GM19025 (cell line): ENCODE data around the gene CFI.

ENCODE experiments used
- ATAC-seq: cut with Tn5 transposase; IDR thresholded peaks from one replicate; pipeline ENCODE4 v1.9.1; 2021; ENCODE audit warnings: mild to moderate bottlenecking, low read depth, moderate library complexity; ENCODE audit not compliant: unreplicated experiment

CFI gene

DNA sequence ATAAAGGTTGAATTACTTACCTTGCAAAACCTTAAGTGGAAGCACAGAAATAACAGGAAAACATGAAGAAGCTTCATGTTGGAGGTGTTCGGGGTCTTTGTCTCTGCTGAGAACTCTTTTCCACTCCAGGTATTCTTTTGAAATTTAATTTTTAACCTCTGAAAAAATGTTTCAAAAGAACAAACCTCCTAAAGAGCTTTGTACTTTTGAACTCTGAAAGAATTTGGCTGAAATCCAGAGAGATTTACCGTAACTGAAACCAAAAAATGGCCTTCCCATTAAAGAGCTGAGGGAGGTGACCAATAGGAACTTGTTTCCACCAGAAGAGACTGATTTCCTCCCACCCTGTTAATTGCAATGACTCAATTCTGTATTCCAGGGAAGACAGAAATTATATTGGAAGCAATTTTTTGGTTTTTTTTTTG, at the start of gene CFI:
Gene CFI, minus strand, starts transcription at position 105 of the 425 bp plus-strand sequence. Its CDS starts 28 bp downstream, at position 77.
- ATAC-seq, result no peak

DNA sequence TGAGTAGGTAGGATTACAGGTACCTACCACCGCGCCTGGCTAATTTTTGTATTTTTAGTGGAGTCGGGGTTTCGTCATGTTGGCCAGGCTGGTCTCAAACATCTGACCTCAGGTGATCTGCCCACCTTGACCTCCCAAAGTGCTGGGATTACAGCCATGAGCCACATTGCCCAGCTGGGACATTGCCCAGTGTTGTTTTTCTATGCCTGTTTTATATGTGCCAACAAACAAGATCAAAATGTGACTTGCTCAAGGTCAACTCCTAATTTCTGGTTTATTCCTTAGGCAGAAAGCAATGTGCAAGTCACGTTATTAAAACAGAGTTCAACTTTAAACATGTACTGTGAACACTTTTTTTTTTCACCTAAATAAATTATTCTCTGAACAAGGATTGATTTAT, 48.8 kb upstream of the CFI start:
- ATAC-seq, result no peak

DNA sequence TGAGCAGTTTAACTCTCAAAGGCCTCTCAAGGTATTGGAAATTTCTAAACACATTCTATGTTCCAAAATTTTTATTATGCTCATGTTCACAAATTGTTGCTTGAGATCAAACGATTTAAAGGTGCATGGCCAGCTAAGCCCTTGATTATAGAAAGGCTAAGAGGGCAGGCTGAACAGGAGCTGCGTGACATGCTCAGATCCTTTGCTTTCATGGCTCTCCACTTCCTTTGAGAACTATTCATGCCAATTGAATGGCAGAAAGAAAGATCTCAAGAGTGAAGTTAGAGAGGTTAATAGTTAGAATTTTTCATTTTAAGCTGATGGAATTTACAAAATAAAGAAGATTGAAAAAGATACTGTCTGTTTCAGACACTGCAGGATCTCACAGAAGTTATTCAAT, 46.7 kb upstream of the CFI start:
- no peak for ATAC-seq

DNA sequence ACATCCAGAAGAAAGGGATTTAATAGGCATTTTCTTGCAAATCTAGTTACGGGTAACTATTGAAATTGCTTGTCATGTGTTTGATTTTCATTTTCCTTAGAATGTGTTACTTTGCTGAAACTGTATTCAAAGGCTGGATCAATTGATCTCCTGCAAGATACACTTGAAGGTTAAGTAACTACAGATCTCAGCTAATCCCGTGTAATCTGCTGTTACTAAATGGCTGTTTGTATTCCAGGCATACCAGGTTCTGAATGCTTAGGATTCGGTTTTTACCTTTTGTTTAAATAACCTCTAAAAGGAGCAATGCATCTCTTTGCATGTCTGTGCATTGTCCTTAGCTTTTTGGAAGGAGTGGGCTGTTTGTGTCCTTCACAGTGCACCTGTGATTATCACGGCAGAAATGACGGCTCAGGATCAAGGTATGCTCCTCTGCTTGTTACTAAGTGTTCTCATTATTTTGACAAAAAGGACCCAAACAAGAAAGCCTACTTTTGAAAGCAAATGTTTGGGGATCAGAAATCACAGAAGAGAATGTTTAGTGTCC, 46.2 kb upstream of the CFI start, which contains the start of gene LRIT3:
Gene LRIT3, plus strand, starts transcription at position 212 of the 547 bp plus-strand sequence. Its CDS starts 95 bp downstream, at position 307.
- no peak for ATAC-seq

DNA sequence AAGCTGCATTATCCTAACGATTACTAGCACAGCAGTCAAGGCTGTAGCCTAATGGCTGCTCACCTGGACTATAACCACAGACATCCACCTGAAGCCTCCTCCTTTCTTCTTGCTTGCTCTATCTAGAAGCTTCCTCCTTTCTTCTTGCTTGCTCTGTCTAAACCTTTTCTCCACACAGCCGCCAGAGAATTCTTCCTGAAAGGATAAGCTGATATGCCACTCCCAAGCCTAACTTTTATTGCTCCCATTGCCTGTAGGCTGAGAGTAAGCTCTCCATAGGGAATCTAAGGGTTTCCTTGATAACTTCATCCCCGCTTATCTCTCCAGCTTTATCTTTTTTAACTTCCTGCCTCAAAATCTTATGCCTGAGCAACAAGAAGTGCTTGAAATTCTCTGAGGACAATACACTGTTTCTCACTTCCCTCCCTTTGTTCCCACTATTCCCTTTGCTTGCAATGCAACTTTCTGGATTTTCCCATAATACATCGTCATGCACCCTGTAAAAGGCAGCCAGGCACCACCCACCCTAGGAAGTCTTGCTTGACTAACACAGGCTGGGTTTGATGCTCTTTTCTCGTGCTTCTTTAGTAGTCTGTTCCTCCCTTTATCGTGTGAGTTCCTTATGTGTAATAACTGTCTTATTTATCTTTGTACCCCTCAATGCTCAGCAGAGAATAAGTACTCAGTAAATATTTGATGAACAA, 44.7 kb upstream of the CFI start:
- no peak for ATAC-seq

DNA sequence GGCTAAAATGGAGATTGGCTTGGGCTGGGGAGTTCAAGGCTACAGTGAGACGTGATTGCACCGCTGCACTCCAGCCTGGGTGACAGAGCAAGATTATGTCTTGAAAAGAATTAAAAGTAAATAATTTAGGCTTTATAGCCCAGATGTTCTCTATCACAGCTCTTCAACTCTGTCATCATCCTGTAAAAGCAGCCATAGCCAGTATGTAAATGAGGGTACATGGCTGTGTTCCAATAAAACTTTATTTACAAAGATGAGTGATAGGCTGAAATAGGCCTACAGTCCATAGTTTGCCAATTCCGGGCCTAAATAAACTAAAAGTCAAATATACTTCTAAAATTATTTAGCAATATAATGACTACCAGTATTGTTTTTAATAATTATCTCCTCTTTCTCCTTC, 35.2 kb upstream of the CFI start:
- ATAC-seq, result no peak

DNA sequence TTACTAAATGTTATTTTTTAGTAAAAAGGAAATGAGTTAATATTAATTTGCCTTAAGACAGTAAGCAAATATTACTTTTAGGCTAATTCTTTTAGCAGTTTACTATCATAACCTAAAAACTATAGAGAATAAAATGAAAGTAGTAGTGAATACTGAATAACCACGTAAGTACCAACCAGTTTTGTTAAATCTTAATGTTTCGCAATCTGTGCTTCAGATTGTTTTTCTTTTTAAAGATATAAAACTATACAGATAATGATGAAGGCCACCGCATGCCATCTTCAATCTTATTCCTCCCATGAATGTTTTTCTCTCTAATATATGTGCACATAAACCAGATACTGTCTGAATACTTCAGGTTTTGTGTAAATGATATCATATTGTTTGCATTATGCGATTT, 32.0 kb upstream of the CFI start:
- ATAC-seq, result no peak

DNA sequence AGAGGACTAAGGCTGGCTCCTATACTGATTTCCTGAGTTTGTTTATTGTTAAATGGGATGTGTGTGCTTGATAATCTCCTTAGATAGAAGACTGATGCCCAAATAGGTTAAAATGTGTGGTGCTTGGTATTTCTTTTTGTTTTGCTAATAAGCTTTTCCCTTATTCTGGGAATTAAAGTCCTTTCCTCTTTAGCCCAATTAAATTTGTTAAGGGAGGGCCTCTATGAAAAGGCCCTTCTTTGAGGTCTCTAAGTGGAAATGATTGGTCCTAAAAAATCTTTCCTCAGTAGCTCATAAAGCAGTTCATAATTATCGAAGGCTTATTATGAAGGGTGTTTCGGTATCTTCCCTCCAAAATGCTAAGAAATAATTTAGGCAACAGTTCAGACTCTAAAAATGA, 25.9 kb upstream of the CFI start, which contains the start of gene RRH:
Gene RRH, plus strand, starts transcription at position 301 of the 400 bp plus-strand sequence. Its CDS starts 56 bp downstream, at position 357.
- no peak for ATAC-seq

DNA sequence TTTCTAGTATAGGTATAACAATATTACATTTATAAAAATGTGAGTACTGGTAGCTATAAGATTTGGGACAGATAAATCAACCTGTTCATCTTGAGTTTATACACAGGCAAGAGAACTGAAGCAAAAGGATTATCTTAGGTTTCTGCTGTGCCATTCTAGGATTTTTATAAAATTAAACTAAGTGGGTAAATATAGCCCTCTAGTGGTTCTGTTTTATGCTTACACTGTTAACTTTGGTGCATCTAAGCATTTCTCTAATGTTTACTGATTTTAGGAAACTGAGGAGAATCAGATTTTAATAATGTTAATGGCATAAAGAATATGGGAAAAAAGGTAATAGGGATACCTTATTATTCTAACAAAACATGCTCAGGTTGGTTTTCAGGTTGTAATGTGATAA, 24.9 kb upstream of the CFI start:
- no peak for ATAC-seq

DNA sequence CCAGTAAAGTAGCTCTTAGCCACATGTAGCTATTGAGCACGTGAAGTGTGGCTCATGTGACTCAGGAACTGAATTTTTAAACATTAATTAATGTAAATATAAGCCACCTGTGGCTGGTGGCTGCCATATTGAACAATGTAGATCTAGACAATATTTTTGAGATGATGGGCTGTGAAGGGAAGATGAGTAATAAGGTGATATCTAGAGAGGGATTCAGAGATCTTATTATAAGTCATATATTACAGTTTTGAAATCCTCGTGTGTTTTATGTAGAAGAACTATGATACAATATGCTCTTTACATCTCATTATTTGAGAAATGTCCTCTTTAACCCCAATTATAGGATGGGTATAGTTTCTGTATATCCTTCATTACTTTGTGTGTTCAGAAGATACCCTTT, 19.4 kb upstream of the CFI start:
- no peak for ATAC-seq

DNA sequence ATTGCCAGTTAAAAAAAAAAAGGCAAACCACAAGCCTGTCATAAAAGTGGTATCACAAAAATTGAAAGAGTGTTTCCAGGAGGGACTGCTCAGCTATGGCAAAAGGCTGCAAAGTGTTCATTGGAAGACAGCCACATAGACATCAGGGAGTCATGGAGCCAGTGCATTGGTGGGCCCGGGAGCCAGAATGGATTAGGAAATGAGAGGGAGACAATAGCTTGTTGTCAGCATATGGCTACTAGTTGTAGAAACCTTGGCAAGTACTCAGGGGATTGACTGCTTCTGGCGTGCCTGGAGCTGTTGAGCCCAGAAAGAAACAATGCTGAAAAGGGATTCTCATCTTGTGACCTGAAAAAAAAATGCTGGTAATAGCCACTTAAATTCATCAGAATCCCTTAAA, 18.8 kb upstream of the CFI start:
- ATAC-seq, result no peak

DNA sequence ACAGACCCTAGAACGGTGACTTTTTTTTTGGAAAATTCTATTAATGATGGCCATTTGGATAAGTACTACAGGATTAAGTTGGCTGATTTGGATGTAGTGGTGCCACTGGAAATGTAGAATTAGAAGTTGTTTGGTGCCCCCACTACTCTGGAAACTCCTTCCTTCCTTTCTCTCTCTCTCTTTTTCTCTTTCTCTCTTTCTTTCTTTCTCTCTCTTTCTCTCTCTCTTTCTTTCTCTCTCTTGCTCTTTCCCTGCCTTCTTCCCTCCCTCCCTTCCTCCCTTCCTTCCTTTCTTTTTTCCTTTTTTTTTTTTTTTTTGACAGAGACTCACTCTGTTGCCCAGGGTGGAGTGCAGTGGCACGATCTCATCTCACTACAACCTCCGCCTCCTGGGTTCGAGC, 16.5 kb upstream of the CFI start:
- ATAC-seq, result no peak

DNA sequence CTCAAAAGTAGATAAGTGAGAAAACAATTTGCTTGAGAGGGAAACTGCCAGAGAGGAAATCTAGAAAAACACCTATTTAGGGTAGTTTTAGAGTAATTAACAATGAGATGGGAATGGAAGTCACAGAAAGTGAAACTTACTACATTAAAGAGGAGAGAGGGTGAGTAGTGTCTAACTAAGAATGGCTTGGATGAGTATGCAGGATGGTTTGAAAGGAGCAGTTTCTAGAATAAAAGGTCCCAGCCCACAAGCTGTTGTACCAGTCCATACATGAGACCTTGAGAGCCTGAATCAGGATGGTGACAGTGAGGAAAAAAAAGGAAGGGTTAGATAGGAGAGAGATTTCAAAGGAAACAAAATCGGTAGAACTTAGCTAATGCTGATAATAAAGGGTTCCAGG, 15.1 kb upstream of the CFI start:
- no peak for ATAC-seq

DNA sequence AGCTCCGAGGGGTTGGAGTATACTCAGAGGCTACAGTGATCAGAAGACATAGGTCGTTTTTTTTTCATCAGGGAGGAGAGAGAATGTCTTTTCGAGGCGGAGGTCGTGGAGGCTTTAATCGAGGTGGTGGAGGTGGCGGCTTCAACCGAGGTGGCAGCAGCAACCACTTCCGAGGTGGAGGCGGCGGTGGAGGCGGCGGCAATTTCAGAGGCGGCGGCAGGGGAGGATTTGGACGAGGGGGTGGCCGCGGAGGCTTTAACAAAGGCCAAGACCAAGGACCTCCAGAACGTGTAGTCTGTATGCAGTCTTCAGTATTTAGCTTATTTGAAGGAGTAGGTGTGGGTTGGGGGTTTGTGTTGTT, 14.3 kb upstream of the CFI start:
- ATAC-seq, result no peak

DNA sequence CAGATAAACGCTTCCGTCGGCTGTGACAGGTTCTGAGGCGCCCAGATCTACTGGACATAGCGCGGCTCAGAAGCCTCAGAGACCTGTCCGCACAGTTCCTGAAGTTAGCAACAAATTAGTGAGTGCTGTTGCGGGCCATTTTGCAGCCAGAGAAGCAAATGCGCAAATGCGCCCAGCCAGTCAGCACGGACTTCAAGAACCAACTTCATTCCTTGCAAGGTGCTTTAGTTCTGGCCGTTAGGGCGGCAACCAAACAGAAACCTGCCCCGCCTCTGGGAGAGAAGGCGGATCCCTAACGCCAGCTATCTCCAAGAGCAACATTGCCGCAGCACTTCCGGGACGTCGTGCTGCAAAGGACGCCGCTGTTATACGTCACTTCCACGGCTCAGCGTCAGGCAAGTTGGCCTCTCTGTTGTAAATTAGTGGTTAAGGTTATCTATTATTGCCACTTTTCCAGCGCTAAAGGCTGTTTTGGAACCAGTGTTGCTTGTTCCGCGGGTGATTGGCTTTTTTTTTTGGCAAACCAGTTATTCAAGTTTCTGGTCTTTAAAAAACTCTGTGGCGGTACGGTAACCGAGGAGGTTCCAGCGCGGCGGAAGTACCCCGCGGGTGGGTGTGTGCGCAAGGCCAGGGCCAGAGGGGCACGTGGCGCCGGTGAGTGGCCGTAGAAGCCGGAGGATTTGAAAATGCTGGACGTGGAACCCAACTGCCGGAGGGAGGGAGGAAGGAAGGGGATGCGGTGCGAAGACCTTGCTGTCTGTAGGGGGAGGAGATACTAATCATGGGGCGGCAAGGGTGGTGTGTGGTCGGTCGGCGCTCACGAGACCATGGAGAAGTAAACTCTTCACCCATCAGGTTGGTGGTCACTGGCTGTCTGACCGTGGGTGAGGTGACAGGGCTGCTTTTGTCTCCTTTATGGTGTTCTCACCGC, 13.6 kb upstream of the CFI start, which contains the start of gene GAR1:
Gene GAR1, plus strand, starts transcription at position 612 of the 931 bp plus-strand sequence. CDS start 403 bp downstream, outside the sequence.
- ATAC-seq, result peak; percentile 100

DNA sequence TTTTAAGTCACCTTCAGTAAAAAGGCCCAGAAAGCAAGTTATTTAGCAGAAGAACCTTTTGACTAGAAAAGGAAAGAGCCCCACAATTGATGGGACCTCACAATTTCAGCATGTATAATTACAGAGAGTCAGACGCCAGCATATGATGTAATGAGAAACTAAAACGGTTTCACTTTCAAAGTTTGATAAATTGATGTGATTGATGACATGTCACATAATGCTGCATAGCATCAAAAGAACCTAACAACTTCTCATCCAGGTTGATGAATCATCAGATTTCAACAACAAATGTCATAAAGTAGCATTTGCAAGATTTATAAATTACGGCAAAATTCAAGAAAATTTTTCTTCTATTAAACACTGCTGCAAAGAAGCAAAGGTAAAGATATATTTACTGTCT, 9.9 kb upstream of the CFI start:
- no peak for ATAC-seq

DNA sequence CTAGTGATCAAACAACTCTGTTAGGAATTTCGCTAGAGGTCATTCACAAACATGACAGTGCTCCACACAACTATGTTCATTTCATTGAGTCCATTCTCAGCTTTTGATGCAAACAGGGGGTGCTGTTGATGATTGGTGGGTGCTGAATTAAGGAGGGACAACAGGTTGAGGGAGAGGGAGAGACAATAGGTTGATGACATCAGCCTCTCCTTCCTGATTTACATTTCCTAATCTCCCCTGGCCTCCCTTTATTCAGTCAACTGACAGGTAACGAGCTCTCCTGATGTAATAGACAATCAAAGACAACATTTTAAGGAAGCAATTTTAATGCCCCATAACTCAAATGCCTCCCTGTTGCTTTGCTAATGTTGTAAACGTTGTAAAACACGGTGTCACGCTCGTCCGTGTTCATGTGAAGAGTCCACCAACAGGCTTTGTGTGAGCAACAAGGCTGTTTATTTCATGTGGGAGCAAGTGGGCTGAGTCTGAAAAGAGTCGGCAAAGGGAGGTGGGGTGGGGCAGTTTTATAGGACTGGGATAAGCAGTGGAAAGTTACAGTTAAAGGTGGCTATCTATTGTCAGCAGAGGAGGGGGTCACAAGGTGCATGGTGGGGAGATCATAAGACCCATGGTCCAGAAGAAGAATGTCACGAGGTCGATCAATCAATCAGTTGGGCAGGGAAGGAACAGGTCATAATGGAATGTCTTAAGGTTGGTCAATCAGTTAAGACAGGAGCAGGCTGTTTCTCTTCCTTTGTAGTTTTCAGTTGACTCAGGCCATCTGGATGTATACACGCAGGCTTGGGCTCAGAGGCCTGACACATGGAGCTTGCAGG, 9.0 kb upstream of the CFI start:
- ATAC-seq, result no peak

DNA sequence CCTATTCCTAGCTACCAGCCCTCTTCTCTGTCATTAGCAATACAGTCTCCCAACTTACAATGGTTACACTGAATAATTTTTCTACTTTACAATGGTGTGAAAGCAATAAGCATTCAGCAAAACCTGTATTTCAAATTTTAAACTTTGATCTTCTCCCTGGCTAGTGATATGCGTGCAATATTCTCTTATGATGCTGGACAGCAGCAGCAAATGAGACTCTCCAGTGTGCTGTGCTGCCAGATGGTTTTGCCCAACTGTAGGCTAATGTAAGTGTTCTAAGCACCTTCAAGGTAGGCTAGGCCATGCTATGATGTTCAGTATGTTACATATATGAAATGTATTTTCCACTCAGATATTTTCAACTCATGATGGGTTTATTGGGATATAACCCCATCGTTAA, 7.9 kb upstream of the CFI start:
- no peak for ATAC-seq

DNA sequence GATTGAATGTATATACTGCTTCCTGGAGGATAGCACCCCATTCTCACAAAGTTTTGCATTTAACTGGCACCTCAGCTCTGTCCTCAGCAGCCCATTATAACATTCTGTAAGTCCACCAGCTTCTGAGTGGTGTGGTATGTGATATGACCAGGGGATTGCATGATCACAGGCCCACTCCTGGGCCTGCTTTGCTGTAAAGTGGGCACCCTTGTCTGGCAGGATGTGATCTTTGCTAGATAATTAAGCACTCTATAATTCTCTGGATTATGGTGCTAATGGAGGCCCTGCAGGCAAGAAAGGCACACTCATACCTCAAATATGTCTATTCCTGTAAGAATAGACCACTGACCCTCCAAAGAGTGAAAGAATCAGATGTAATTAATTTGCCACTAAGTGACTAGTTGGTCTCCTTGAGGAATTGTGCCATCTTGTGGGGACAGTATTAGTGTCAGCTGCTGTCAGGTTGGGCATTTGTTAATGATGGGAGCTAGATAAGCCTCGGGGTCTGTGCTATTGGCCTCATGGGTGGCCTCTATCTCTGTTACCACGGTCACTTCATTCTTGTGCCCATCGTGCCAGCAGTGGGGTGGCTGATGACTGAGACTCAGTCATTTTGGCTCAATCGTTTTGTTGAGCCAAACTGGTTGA, 2.2 kb upstream of the CFI start:
- ATAC-seq, result no peak
